LNCaP clone FGC (cell line): Measurements from ENCODE around the gene ARHGAP15.
A peak's percentile ranks its signal among the peaks of the same experiment; 100 is the strongest.

Source experiments
- DNase-seq: peaks from one replicate; pipeline ENCODE4 v3.0.0-alpha.2; 2011; ENCODE audit warnings: low read depth
- H3K4me3 ChIP-seq: 2 replicates; pipeline ENCODE4 v1.5.1; 2011; ENCODE audit warnings: mild to moderate bottlenecking, low read depth, low read length, control low read depth
- CTCF ChIP-seq: IDR thresholded peaks from 2 replicates; pipeline ENCODE4 v1.5.1; 2012; ENCODE audit warnings: mild to moderate bottlenecking; ENCODE audit not compliant: control insufficient read depth, insufficient read depth; ENCODE audit errors: extremely low read depth

ARHGAP15 gene

GRCh38 chr2:143574069-143574468, 444.9 kb downstream of the ARHGAP15 start:
- DNase-seq, result no peak
- TF ChIP-seq CTCF, result no peak

GRCh38 chr2:143575340-143575739, 446.1 kb downstream of the ARHGAP15 start:
- no peak for DNase-seq
- TF ChIP-seq CTCF, result peak; percentile 41
- H3K4me3 ChIP-seq, result no peak overlapping the region

More at GRCh38 chr2:143574069-143574468, 444.9 kb downstream of the ARHGAP15 start:
- H3K4me3 ChIP-seq, result no peak overlapping the region

GRCh38 chr2:143577489-143577888, 448.3 kb downstream of the ARHGAP15 start:
- H3K4me3 ChIP-seq, result no peak overlapping the region
- no peak for DNase-seq
- TF ChIP-seq CTCF, result no peak

GRCh38 chr2:143579456-143579855, 450.2 kb downstream of the ARHGAP15 start:
- DNase-seq, result no peak
- H3K4me3 ChIP-seq, result no peak overlapping the region
- TF ChIP-seq CTCF, result no peak

GRCh38 chr2:143581134-143581533, 451.9 kb downstream of the ARHGAP15 start:
- DNase-seq, result no peak
- no peak for TF ChIP-seq CTCF
- H3K4me3 ChIP-seq, result no peak overlapping the region

GRCh38 chr2:143582046-143582747, 453.0 kb downstream of the ARHGAP15 start:
- no peak overlapping the region for H3K4me3 ChIP-seq
- TF ChIP-seq CTCF, result 0 out of 2 replicates have a peak, but pooled peaks have one; percentile 6
- no peak for DNase-seq

- DNase-seq, result no peak
- H3K4me3 ChIP-seq, result no peak overlapping the region
- TF ChIP-seq CTCF, result no peak
Measured at GRCh38 chr2:143584936-143585335, 455.7 kb downstream of the ARHGAP15 start.
